Loucy (cell line): ENCODE results near the gene SMIM8.

Source experiments
- CTCF ChIP-seq: fragments of 200-600 bp; sonication (generic); conservative IDR thresholded peaks from 2 replicates; pipeline ENCODE4 v1.5.1; 2014; ENCODE audit warnings: mild to moderate bottlenecking, antibody characterized with exemption, low read length
- EZH2phosphoT487 ChIP-seq: fragments of 200-600 bp; IDR thresholded peaks from 2 replicates; pipeline ENCODE4 v1.6.1; 2018; ENCODE audit warnings: antibody characterized with exemption, mild to moderate bottlenecking, moderate library complexity, borderline replicate concordance

GRCh38 chr6:87350516-87350915, 28.1 kb downstream of the SMIM8 start:
- TF ChIP-seq CTCF, result no peak
- no peak for TF ChIP-seq EZH2phosphoT487
